Lung (tissue), 12 donors: ENCODE results near the gene TSC22D4. TPM values are rescaled to one million over a fixed set of nuclear protein-coding genes. Genes with fewer than 3 reads are reported as not detected.

ENCODE experiments used
- ATAC-seq: fragments of 200-7000 bp; cut with Tn5 transposase; one replicate; pipeline ENCODE4 v1.9.1; 2020; ENCODE audit warnings: moderate number of reproducible peaks; ENCODE audit not compliant: insufficient read depth, low FRiP score
- DNase-seq, 3 donors: peaks; one replicate each; pipeline ENCODE4 v3.0.0-alpha.2; 2013 to 2017
- H3K27ac ChIP-seq, 2 donors: one replicate each; pipeline ENCODE4 v1.5.1; 2013; ENCODE audit warnings: mild to moderate bottlenecking in 2 of 2, moderate library complexity in 2 of 2, control low read depth in 1 of 2, inconsistent platforms in 1 of 2, low read depth in 1 of 2, low read length in 1 of 2
- H3K27me3 ChIP-seq, 3 donors: one replicate each; pipeline ENCODE4 v1.5.1; 2013; ENCODE audit warnings: low read length in 2 of 3; ENCODE audit not compliant: control insufficient read depth in 3 of 3, insufficient read depth in 3 of 3
- H3K36me3 ChIP-seq, 4 donors: one replicate each; pipeline ENCODE4 v1.5.1; 2013; ENCODE audit warnings: low read length in 4 of 4, mild to moderate bottlenecking in 1 of 4, moderate library complexity in 1 of 4; ENCODE audit not compliant: control insufficient read depth in 4 of 4, insufficient read depth in 4 of 4
- H3K4me1 ChIP-seq, 5 donors: one replicate each; pipeline ENCODE4 v1.5.1; 2013; ENCODE audit warnings: low read length in 5 of 5, mild to moderate bottlenecking in 2 of 5, moderate library complexity in 1 of 5; ENCODE audit not compliant: control insufficient read depth in 5 of 5, insufficient read depth in 5 of 5
- H3K4me3 ChIP-seq: one replicate; pipeline ENCODE4 v1.5.1; 2013; ENCODE audit warnings: mild to moderate bottlenecking, control low read depth, moderate library complexity
- H3K9ac ChIP-seq, 2 donors: one replicate each; pipeline ENCODE4 v1.5.1; 2013; ENCODE audit warnings: low read length in 2 of 2, control low read depth in 1 of 2; ENCODE audit not compliant: insufficient read depth in 1 of 2
- H3K9me3 ChIP-seq, 4 donors: one replicate each; pipeline ENCODE4 v1.5.1; 2013; ENCODE audit warnings: low read length in 3 of 4, mild to moderate bottlenecking in 1 of 4, moderate library complexity in 1 of 4; ENCODE audit not compliant: control insufficient read depth in 4 of 4, insufficient read depth in 3 of 4
- WGBS, 2 donors: extraction: QIAGEN DNeasy Blood & Tissue Kit; methylation state at CpG; one replicate each; pipeline ENCODE4 v1.1.7; 2013; 5-methylcytosine and 5-hydroxymethylcytosine counted together
- polyA plus RNA-seq, 2 donors: library from polyadenylated mRNA; stranded (reverse); fragments of 200-250 nt; gene quantifications; one replicate each; pipeline ENCODE4 v1.2.1, GENCODE V29; 2013
- total RNA-seq, 2 donors: library from RNA; depleted of rRNA in 1 of 2; stranded (reverse); fragments of >200 nt in 1 of 2; gene quantifications; one replicate each; pipeline ENCODE4 v1.2.1, GENCODE V29; 2014 to 2021
- TF ChIP-seq, protein P1 (sequence below): IDR thresholded peaks from 2 replicates; pipeline ENCODE4 v1.5.1; 2012; ENCODE audit warnings: mild to moderate bottlenecking; ENCODE audit errors: control extremely low read depth, extremely low read depth
- donor health status: control.
- donor health status: control.
- donor health status: Bipolar disorder and iron deficiency.
- donor health status: healthy.
- donor health status: DM: yes; HTN: yes; CAD: no.

The TSC22D4 gene
- total and polyA plus RNA-seq, 4 donors: 33.6 to 62.8 (median 50.1) TPM

DNA sequence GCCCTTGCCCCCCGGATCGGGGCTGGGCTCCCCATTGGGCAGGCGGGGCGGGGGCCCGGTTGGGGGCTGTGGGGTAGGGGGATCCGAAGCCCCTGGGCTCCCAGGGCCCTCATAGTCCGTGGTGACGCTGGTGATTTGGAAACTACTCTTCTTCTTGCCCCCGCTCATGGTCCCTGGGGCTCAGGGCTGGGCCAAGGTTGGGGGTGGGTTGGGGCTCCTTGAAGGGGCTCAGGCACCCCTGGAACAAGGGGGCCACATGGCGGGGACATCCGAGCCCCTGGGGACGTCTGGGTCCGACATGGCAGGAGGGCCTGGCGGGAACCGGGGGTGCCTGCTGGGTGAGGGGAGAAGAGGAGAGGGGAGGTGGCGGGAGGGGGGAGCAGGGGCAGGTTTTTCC, 1.1 kb downstream of the TSC22D4 start:
- TF ChIP-seq, protein P1, sequence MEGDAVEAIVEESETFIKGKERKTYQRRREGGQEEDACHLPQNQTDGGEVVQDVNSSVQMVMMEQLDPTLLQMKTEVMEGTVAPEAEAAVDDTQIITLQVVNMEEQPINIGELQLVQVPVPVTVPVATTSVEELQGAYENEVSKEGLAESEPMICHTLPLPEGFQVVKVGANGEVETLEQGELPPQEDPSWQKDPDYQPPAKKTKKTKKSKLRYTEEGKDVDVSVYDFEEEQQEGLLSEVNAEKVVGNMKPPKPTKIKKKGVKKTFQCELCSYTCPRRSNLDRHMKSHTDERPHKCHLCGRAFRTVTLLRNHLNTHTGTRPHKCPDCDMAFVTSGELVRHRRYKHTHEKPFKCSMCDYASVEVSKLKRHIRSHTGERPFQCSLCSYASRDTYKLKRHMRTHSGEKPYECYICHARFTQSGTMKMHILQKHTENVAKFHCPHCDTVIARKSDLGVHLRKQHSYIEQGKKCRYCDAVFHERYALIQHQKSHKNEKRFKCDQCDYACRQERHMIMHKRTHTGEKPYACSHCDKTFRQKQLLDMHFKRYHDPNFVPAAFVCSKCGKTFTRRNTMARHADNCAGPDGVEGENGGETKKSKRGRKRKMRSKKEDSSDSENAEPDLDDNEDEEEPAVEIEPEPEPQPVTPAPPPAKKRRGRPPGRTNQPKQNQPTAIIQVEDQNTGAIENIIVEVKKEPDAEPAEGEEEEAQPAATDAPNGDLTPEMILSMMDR: no peak
- WGBS, 2 donors: 1 to 3% methylated on average over 16 of the region's 16 CpGs
- no peaks in the 10 kb centered on the region for H3K9me3 ChIP-seq
- DNase-seq (no peak), ATAC-seq (no peak)
- no peaks in the 10 kb centered on the region for H3K27me3 ChIP-seq
- peaks cover 4 to 31% (median 21%) of the 10 kb centered on the region in 5 donors for H3K4me1 ChIP-seq
- peak overlapping the region; percentile 96 for H3K4me3 ChIP-seq
- peaks cover 3 to 18% (median 10%) of the 10 kb centered on the region in 4 donors for H3K36me3 ChIP-seq
- no peak overlapping the region for H3K9ac ChIP-seq
- H3K27ac ChIP-seq: peak overlapping the region; percentile 65 to 94

DNA sequence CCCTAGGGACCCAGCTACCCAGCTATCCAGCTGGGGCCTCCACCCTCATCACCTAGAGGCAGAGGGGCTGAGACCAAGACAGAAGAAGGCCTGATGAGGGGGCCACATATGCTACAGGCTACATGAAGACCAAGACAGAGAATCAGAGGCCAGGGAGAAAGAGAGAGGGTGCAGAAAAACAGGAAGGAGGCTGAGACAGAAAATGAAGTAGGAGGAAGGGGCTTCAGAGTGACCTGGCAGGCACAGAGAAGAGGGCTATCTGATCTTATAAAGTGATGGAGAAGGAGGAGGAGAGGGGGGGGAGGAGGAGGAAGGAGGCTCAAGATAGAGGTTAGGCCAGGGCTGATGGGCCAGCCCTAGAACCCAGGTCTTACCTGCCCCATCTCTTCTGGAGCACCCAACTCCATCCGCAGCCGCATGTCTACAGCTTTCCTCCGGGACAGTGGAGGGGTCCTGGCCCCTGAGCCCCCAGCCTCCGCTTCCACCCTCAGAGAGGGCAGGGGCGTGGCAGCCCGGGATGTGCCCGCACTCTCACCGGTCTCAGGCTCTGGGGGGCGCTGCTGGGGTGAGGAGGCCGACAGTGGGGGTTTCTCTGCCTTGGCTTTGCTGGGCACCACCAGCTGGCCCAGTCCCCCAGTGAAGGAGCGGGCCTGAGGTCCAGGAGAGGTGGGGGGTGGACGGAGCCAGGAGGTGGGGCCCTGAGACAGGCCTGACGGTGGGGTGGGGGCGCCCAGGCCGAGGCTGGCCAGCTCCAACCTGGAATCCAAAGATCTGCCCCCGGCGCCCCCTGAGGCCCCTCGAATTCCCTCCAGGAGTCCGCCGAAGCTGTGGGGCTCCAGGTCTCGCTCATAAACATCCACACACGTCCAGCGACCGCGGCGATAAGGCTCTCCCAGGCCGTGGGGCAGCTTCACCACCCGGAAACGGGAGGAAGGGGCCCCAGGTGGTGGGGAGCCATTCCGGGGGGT, 1.8 kb downstream of the TSC22D4 start:
- H3K9ac ChIP-seq: no peak overlapping the region
- no peaks in the 10 kb centered on the region for H3K9me3 ChIP-seq
- peak overlapping the region; percentile 65 to 94 for H3K27ac ChIP-seq
- TF ChIP-seq, protein P1: no peak
- H3K4me3 ChIP-seq: peak overlapping the region; percentile 61
- no peaks in the 10 kb centered on the region for H3K27me3 ChIP-seq
- peaks cover 4 to 30% (median 21%) of the 10 kb centered on the region in 5 donors for H3K4me1 ChIP-seq
- WGBS, 2 donors: 6 to 8% methylated on average over 27 to 30 of the region's 30 CpGs
- peaks cover 3 to 21% (median 12%) of the 10 kb centered on the region in 4 donors for H3K36me3 ChIP-seq
- no peak for ATAC-seq
- DNase-seq: peak in 1 of 3 donors; percentile 28

DNA sequence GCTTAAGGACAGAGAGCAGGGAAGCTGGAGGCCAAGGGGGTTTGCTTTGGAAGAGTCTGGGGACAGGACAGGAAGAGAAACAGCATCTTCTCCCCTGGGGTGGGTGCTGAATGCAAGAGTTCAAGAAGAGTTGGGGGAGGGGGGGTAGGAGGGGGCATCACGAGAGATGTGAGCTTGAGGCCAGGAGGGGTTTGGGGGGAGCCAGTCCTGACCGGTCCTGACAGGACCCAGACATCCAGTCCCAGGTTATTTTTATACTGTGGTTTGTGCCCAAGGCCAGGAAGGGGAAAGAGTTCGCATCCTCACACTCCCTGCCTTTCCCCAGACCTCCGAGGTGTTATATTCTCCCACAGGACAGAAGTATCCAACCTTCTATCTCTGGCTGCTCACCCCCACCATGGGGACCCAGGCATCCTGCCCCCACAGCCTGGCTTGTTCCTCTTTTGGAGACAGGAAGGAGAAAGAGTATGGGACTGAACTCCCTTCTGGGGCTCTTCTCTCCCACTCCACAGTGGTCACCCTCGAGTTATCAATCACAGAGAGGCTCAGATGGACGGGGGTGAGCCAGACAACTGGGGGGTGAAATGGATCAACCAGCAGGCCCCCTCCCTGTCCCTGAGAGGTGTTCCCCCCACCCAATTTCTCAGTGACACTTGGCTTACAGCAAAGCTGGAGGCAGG, 2.8 kb downstream of the TSC22D4 start:
- TF ChIP-seq, protein P1: no peak
- H3K27me3 ChIP-seq: no peaks in the 10 kb centered on the region
- peak overlapping the region in 1 of 2 donors; percentile 11 for H3K9ac ChIP-seq
- H3K4me1 ChIP-seq: peaks cover 4 to 30% (median 21%) of the 10 kb centered on the region in 5 donors
- ATAC-seq (no peak), DNase-seq (peak in 1 of 3 donors; percentile 31)
- peaks cover 3 to 22% (median 13%) of the 10 kb centered on the region in 4 donors for H3K36me3 ChIP-seq
- H3K4me3 ChIP-seq: no peak overlapping the region
- WGBS, 2 donors: 13 to 22% methylated on average over 6 of the region's 6 CpGs
- no peaks in the 10 kb centered on the region for H3K9me3 ChIP-seq
- H3K27ac ChIP-seq: peak overlapping the region in 1 of 2 donors; percentile 30
